Suprapubic skin (tissue), 3 donors: Measurements from ENCODE around the gene ARIH1.

Experiments used
- EP300 ChIP-seq: sonication (generic); formaldehyde crosslinking; IDR thresholded peaks from one replicate; pipeline ENCODE4 v1.6.1; 2017; ENCODE audit warnings: antibody characterized with exemption
- TF ChIP-seq, protein P1 (sequence below), 2 donors: fragments of 200-600 bp in 1 of 2; fragments of 450-650 bp in 1 of 2; sonication (generic) in 1 of 2; IDR thresholded peaks; one replicate each; pipeline ENCODE4 v1.5.1; 2016 to 2019; ENCODE audit warnings: antibody characterized with exemption in 2 of 2, mild to moderate bottlenecking in 1 of 2, moderate library complexity in 1 of 2

GRCh38 chr15:72609862-72610261, 135.7 kb downstream of the ARIH1 start:
- TF ChIP-seq EP300: no peak
- TF ChIP-seq, protein P1, sequence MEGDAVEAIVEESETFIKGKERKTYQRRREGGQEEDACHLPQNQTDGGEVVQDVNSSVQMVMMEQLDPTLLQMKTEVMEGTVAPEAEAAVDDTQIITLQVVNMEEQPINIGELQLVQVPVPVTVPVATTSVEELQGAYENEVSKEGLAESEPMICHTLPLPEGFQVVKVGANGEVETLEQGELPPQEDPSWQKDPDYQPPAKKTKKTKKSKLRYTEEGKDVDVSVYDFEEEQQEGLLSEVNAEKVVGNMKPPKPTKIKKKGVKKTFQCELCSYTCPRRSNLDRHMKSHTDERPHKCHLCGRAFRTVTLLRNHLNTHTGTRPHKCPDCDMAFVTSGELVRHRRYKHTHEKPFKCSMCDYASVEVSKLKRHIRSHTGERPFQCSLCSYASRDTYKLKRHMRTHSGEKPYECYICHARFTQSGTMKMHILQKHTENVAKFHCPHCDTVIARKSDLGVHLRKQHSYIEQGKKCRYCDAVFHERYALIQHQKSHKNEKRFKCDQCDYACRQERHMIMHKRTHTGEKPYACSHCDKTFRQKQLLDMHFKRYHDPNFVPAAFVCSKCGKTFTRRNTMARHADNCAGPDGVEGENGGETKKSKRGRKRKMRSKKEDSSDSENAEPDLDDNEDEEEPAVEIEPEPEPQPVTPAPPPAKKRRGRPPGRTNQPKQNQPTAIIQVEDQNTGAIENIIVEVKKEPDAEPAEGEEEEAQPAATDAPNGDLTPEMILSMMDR (IDR thresholded peaks at IDR 0.05): no peak
